Measurements from ENCODE around the gene TMEM44.

GRCh38 chr3:194647747-194648146 is 14.5 kb upstream of the TMEM44 start:
- TF ChIP-seq CTCF (IDR thresholded peaks at IDR 0.05; ENCODE audit: insufficient read depth, low read length, poor library complexity, severe bottlenecking), result no peak
- TF ChIP-seq EZH2phosphoT487 (conservative IDR thresholded peaks at IDR 0.05; ENCODE audit: low read length), result no peak
